ENCODE measurements around the gene OR2V2.
A peak's percentile ranks its signal among the peaks of the same experiment; 100 is the strongest.
"Not testable (repeated sequence)": the region's sequence is repeated elsewhere in the genome, so short reads cannot be mapped to it uniquely, and the experiment has no call there.

Gene OR2V2

DNA sequence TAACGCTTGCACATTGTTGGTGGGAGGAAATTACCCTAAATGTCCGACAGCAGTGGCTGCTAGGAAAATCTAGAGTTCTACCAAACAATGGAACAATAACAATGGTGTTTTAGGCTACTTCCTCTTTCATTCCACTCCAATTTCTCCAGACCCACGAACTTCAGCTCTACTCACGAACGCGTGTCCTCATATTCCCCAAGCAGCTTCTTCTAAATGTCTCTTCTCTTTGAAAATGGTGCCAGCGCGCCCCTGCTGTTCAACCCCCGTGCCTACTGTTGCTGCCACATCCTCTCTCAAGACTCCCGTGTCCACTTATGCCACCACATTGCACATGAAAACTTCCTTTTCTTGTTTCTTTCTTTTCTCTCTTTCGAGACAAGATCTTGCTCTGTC is 25.6 kb downstream of the OR2V2 start:
- TF ChIP-seq, protein P1, sequence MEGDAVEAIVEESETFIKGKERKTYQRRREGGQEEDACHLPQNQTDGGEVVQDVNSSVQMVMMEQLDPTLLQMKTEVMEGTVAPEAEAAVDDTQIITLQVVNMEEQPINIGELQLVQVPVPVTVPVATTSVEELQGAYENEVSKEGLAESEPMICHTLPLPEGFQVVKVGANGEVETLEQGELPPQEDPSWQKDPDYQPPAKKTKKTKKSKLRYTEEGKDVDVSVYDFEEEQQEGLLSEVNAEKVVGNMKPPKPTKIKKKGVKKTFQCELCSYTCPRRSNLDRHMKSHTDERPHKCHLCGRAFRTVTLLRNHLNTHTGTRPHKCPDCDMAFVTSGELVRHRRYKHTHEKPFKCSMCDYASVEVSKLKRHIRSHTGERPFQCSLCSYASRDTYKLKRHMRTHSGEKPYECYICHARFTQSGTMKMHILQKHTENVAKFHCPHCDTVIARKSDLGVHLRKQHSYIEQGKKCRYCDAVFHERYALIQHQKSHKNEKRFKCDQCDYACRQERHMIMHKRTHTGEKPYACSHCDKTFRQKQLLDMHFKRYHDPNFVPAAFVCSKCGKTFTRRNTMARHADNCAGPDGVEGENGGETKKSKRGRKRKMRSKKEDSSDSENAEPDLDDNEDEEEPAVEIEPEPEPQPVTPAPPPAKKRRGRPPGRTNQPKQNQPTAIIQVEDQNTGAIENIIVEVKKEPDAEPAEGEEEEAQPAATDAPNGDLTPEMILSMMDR (conservative IDR thresholded peaks at IDR 0.05), result peak; percentile 50
- peak overlapping the region; percentile 37 for H3K27ac ChIP-seq

DNA sequence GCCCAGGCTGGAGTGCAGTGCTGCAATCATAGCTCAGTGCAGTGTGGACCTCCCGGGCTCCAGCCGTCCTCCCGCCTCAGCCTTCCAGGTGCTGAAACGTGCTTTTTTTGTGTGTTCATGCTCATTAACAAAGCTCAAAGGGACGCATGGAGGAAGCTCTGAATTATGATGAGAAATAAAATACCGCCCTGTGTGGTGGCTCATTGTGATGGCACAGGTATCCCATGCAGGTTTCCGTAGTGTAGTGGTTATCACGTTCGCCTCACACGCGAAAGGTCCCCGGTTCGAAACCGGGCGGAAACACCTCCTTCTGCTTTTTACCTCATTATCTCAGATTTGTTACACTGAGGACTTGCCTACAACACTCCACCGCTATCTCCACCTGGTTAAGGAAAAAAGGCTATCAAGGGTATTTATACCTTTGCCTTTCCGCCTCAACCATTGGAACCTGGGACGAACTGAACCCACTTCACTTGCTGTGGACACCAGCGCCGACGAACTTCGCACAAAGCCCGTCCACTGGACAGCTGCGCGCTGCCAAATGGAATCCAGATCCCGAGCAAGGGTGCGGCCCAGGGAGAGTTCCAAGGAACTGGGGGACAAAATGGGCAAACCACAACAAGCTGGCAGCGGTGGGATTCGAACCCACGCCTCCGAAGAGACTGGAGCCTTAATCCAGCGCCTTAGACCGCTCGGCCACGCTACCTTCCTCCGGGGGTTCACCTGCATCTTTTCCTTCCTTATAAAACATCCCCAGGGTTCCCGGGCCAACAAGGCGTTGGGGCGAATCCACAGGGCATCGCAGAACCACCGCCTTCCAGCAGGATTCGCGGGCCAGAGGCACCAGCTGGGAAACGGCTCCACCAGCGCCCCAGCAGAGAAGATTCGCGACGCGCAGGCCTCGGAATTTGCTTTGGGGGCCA is 26.3 kb downstream of the OR2V2 start:
- TF ChIP-seq, protein P1 (conservative IDR thresholded peaks at IDR 0.05), result 0 out of 2 replicates have a peak, but pooled peaks have one; percentile 5
- H3K27ac ChIP-seq, result peak overlapping the region; percentile 37

DNA sequence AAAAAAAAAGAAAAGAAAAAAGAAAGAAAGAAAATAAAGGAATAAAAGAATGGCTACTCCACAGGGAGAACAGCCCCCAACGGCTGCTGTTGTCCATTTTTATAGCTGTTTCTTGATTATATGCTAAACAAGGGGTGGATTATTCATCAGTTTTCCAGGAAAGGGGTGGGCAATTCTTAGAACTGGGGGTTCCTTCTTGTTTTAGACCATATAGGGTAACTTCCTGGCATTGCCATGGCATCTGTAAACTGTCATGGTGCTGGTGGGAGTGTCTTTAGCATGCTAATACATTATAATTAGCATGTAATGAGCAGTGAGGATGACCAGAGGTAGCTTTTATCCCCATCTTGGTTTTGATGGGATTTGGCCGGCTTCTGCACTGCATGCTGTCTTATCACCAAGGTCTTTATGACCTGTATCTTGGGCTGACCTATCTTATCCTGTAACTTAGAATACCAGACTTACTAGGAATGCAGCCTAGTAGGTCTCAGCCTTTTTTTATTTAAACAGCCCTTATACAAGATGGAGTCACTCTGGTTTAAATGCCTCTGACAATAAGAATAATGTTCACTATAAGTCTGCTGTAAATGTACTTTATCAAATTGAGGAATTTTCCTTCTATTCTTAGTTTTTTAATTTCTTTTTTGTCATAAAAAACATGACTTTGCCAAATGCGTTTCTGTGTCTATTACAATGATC is 29.0 kb downstream of the OR2V2 start:
- TF ChIP-seq, protein P1 (conservative IDR thresholded peaks at IDR 0.05), result no peak
- no peak overlapping the region for H3K27ac ChIP-seq

DNA sequence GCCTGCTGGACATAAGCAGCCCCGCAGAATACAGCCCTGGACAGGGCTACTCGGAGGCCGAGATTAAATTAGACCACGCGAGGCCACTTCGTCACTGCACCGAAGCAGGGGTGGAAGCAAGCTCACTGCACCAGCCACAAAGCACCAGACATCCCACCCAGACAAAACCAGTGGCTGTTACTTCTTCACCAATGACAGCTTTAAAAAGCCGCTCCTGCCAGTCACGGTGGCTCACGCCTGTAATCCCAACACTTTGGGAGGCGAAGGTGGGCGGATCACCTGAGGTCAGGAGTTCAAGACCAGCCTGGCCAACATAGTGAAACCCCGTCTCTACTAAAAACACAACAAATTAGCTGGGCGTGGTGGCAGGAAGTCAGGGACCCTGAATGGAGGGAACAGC is 30.2 kb downstream of the OR2V2 start:
- H3K27ac ChIP-seq, result not testable (repeated sequence)

DNA sequence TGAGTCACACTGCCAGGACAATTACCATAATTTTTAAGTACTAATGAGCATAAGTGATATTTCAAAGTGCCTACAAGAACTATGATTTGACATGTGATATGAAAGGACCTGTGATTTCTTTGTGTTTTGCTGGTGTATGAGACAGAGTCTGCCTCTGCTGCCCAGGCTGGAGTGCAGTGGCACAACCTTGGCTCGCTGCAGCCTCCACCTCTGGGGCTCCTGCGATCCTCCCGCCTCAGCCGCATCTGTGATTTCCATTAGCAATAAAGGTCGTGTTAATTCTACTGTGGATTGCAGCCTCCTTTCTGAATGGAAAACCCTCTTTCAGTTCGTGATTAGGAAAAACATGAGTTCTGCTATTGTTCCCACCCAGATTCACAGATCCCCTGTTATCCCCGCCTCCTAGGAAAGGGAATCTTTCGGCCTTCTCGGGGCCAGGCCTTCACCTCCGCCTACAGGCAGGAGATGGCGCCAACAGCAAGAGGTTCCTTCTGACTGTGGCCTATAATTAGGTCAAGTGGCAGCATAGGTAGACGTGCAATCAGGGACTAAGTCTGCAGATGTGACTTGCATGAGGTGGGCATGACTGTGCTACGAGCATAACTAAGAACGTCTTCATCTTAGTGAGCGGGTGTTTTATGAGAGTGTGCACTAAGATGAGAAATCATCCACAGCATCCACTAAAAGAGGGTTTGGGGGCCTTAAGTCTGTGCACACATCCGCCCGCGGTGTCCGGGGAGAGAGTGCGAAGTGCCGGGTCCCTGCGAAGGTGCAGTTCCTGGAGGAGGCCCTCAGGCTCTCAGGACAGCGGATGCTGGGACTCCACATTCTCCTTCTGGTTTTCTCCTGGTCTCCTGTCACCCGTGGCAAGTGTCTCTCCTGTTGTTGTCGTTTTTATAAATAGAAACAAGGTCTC is 34.5 kb downstream of the OR2V2 start:
- H3K27ac ChIP-seq, result peak overlapping the region; percentile 23
- TF ChIP-seq, protein P1 (conservative IDR thresholded peaks at IDR 0.05), result peak; percentile 99

DNA sequence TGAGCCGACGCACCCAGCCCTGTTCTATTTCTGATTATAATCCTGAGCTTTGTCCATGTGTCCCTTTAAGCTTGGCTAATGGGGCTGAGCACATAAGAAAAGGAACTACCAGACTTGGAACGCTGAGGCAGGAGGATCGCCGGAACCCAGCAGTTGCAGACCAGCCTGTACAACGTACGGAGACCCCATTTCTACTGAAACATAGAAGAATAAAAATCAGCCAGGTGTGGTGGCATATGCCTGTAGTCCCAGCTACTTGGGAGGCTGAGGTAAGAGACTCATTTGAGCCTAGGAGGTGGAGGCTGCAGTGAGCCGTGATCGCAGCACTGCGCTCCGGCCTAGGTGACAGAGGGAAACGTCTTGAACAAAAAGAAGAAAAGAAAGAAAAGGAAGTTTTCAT is 35.3 kb downstream of the OR2V2 start:
- TF ChIP-seq, protein P1 (conservative IDR thresholded peaks at IDR 0.05), result no peak
- peak overlapping the region; percentile 23 for H3K27ac ChIP-seq

DNA sequence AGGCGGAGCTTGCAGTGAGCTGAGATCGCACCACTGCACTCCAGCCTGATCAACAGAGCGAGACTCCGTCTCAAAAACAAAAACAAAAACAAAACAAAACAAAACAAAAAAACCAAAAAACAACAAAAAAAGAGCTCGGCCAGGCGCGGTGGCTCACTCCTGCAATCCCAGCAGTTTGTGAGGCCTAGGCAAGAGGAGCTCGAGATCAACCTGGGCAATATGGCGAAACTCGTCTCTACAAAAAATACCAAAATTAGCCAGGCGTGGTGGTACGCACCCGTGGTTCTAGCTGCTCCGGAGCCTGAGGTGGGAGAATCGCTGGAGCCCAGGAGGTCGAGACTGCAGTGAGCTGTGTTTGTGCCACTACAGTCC is 37.4 kb downstream of the OR2V2 start:
- peak overlapping the region; percentile 96 for H3K27ac ChIP-seq
- TF ChIP-seq, protein P1 (conservative IDR thresholded peaks at IDR 0.05), result no peak

Measured in VCaP (cell line).